Prostate gland (tissue), 2 donors: Measurements from ENCODE around the gene NEK7. TPM values are rescaled to one million over a fixed set of nuclear protein-coding genes. Genes with fewer than 3 reads are reported as not detected.

Experiments used
- DNase-seq: peaks from one replicate; pipeline ENCODE4 v3.0.0-alpha.2; 2019; ENCODE audit warnings: low spot score
- H3K27ac ChIP-seq, 2 donors: fragments of 200-600 bp; sonication (generic); 2 replicates each; pipeline ENCODE4 v1.5.1; 2017 to 2019
- H3K27me3 ChIP-seq: fragments of 200-600 bp; sonication (generic); replicated peaks from 2 replicates; pipeline ENCODE4 v1.5.1; 2019; ENCODE audit not compliant: insufficient read depth
- H3K36me3 ChIP-seq, 2 donors: fragments of 200-600 bp; sonication (generic); 1 replicate in 1 of 2; 2 replicates in 1 of 2; pipeline versions ENCODE4 v1.5.1 to v1.8.1; 2017 to 2019
- H3K4me1 ChIP-seq: fragments of 200-600 bp; sonication (generic); replicated peaks from 2 replicates; pipeline ENCODE4 v1.5.1; 2019
- H3K4me3 ChIP-seq, 2 donors: fragments of 200-600 bp; sonication (generic); 2 replicates each; pipeline ENCODE4 v1.5.1; 2017 to 2019
- H3K9me3 ChIP-seq: fragments of 200-600 bp; sonication (generic); 2 replicates; pipeline ENCODE4 v1.5.1; 2017
- CTCF ChIP-seq, 4 experiments: fragments of 200-600 bp in 2 of 4; fragments of 450-650 bp in 2 of 4; sonication (generic) in 2 of 4; IDR thresholded peaks; 1 replicate in 3 of 4; 2 replicates in 1 of 4; pipeline ENCODE4 v1.5.1; 2016 to 2019; ENCODE audit warnings: antibody characterized with exemption in 4 of 4, mild to moderate bottlenecking in 2 of 4, moderate library complexity in 2 of 4
- POLR2A ChIP-seq: fragments of 450-650 bp; IDR thresholded peaks from one replicate; pipeline ENCODE4 v1.6.1; 2016; ENCODE audit warnings: antibody characterized with exemption, mild to moderate bottlenecking
- POLR2AphosphoS5 ChIP-seq: sonication (generic); formaldehyde crosslinking; IDR thresholded peaks from one replicate; pipeline ENCODE4 v1.6.1; 2017; ENCODE audit warnings: antibody characterized with exemption
- WGBS: methylation state at CpG from one replicate; pipeline ENCODE4 v1.1.5; 2018; 5-methylcytosine and 5-hydroxymethylcytosine counted together
- intact Hi-C: fragments of 100-400 bp; cut with DNase I; formaldehyde crosslinking; loops from one replicate; pipeline ENCODE4 v1.14.2; 2022
- total RNA-seq, 2 donors: library from RNA; depleted of rRNA; stranded (reverse); fragments of >200 nt; gene quantifications; one replicate each; pipeline ENCODE4 v1.1.0, GENCODE V29; 2016

Gene NEK7
- total RNA-seq, 2 donors from 2014 or later, result 53.3 to 70.9 TPM

- TF ChIP-seq POLR2A (no peak), POLR2AphosphoS5 (no peak), CTCF (IDR thresholded peaks at IDR 0.05) (no peak)
- Histone ChIP-seq H3K27ac (no peak overlapping the region), H3K9me3 (no peaks in the 10 kb centered on the region), H3K27me3 (no peaks in the 10 kb centered on the region), H3K4me1 (no peaks in the 10 kb centered on the region), H3K4me3 (no peak overlapping the region), H3K36me3 (no peaks in the 10 kb centered on the region)
- intact Hi-C loops, result no loop called here
- DNase-seq, result no peak
- 95% methylated on average over 1 of the region's 1 CpG for WGBS
Observed at GRCh38 chr1:198197285-198197684, 40.5 kb downstream of the NEK7 start.

- H3K4me1 ChIP-seq, result no peaks in the 10 kb centered on the region
- DNase-seq, result no peak
- no peak for TF ChIP-seq POLR2AphosphoS5
- no peak for TF ChIP-seq POLR2A
- no peak for TF ChIP-seq CTCF (IDR thresholded peaks at IDR 0.05)
- H3K36me3 ChIP-seq, result no peaks in the 10 kb centered on the region
- no peak overlapping the region for H3K27ac ChIP-seq
- intact Hi-C loops, result no loop called here
- no peaks in the 10 kb centered on the region for H3K9me3 ChIP-seq
- no peak overlapping the region for H3K4me3 ChIP-seq
- no peaks in the 10 kb centered on the region for H3K27me3 ChIP-seq
Observed at GRCh38 chr1:198199105-198199504, 42.3 kb downstream of the NEK7 start.

DNA sequence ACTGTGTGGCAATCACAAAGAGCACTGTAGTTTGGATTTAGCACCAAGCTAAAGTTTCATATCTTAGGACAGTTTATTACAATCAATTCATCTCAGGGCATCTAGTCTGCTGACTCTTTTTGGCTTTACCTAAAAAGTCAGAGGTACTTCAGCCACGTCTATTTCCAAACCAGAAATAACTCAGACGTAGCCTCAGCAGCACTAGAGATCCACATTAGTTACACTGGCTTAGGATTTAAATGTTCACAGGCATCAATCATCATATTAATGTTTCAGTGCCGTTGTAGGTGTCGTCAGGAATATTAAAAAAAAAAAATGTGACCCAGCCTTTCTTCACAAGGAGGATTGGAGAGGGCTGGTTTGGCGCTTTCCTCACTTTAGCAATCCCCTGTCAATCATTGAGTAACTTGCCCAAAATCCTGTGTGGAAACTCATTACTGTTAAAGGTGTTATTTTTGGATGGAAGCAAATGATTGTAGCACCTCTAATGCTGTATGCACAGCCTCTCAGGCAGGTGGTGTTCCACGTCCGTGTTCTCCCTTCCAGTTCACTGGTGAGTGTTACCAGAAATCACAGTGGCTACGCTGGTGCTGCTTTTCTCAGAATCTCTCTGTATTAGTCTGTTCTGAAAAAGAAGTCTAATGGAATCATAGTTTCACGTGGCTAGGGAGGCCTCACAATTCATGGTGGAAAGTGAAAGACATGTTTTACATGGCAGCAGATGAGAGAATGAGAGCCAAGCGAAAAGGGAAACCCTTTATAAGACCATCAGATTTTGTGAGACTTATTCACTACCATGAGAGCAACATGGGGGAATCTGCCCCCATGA lies 45.4 kb downstream of the NEK7 start:
- no peak overlapping the region for H3K4me3 ChIP-seq
- no peak overlapping the region for H3K27ac ChIP-seq
- H3K4me1 ChIP-seq, result no peaks in the 10 kb centered on the region
- TF ChIP-seq POLR2AphosphoS5 (no peak), POLR2A (no peak), CTCF (IDR thresholded peaks at IDR 0.05) (no peak)
- 92% methylated on average over 10 of the region's 10 CpGs for WGBS
- intact Hi-C loops, result no loop called here
- H3K36me3 ChIP-seq, result no peaks in the 10 kb centered on the region
- H3K27me3 ChIP-seq, result no peaks in the 10 kb centered on the region
- H3K9me3 ChIP-seq, result no peaks in the 10 kb centered on the region
- DNase-seq, result no peak

GRCh38 chr1:198203434-198203833 lies 46.6 kb downstream of the NEK7 start:
- WGBS, result 82% methylated on average over 1 of the region's 1 CpG
- no peak overlapping the region for H3K27ac ChIP-seq

More at GRCh38 chr1:198203434-198203833, 46.6 kb downstream of the NEK7 start:
- DNase-seq, result no peak
- Histone ChIP-seq H3K4me3 (no peak overlapping the region), H3K27me3 (no peaks in the 10 kb centered on the region), H3K36me3 (no peaks in the 10 kb centered on the region), H3K9me3 (no peaks in the 10 kb centered on the region), H3K4me1 (no peaks in the 10 kb centered on the region)
- TF ChIP-seq CTCF (IDR thresholded peaks at IDR 0.05) (no peak), POLR2A (no peak), POLR2AphosphoS5 (no peak)
- intact Hi-C loops, result no loop called here
